Thoracic aorta (tissue), 2 donors: Measurements from ENCODE around the gene RPS29. TPM values are rescaled to one million over a fixed set of nuclear protein-coding genes. Genes with fewer than 3 reads are reported as not detected.

Source experiments
- ATAC-seq: fragments of 150-250 bp; one replicate; pipeline ENCODE4 v1.8.0; 2017; ENCODE audit warnings: low read depth; ENCODE audit not compliant: insufficient number of reproducible peaks, low FRiP score
- DNase-seq: peaks from one replicate; pipeline ENCODE4 v3.0.0-alpha.2; 2020; ENCODE audit warnings: low spot score
- H3K27ac ChIP-seq, 2 donors: fragments of 200-600 bp; sonication (generic); 1 replicate in 1 of 2; 2 replicates in 1 of 2; pipeline ENCODE4 v1.5.1; 2016; ENCODE audit warnings: mild to moderate bottlenecking in 2 of 2, moderate library complexity in 2 of 2
- H3K27me3 ChIP-seq: fragments of 200-600 bp; sonication (generic); replicated peaks from 2 replicates; pipeline ENCODE4 v1.6.0; 2016; ENCODE audit warnings: mild to moderate bottlenecking; ENCODE audit not compliant: insufficient read depth
- H3K36me3 ChIP-seq: fragments of 200-600 bp; sonication (generic); one replicate; pipeline ENCODE4 v1.5.1; 2016
- H3K4me1 ChIP-seq, 2 donors: fragments of 200-600 bp; sonication (generic); 1 replicate in 1 of 2; 2 replicates in 1 of 2; pipeline versions ENCODE4 v1.5.1 to v1.6.0; 2016; ENCODE audit warnings: low read depth in 2 of 2, mild to moderate bottlenecking in 1 of 2; ENCODE audit not compliant: control insufficient read depth in 1 of 2
- H3K4me3 ChIP-seq: fragments of 200-600 bp; sonication (generic); 2 replicates; pipeline ENCODE4 v1.5.1; 2016; ENCODE audit warnings: mild to moderate bottlenecking
- H3K9me3 ChIP-seq: fragments of 200-600 bp; sonication (generic); 2 replicates; pipeline ENCODE4 v1.5.1; 2016
- total RNA-seq, 2 donors: library from RNA; depleted of rRNA; stranded (reverse); fragments of >200 nt; gene quantifications; one replicate each; pipeline versions ENCODE4 v1.1.0 to v1.2.3, GENCODE V29; 2016
- TF ChIP-seq, protein P1 (sequence below): fragments of 200-600 bp; sonication (generic); IDR thresholded peaks from one replicate; pipeline ENCODE4 v1.5.1; 2019; ENCODE audit warnings: antibody characterized with exemption

The RPS29 gene
- total RNA-seq, 2 donors from 2014 or later = 2,433 to 4,116 TPM

- H3K36me3 ChIP-seq = peaks cover 7% of the 10 kb centered on the region
- no peak overlapping the region for H3K27ac ChIP-seq
- H3K4me3 ChIP-seq = no peak overlapping the region
- ATAC-seq (no peak), DNase-seq (no peak)
- peaks cover 21 to 27% of the 10 kb centered on the region in 2 donors for H3K4me1 ChIP-seq
- no peaks in the 10 kb centered on the region for H3K27me3 ChIP-seq
- TF ChIP-seq, protein P1, sequence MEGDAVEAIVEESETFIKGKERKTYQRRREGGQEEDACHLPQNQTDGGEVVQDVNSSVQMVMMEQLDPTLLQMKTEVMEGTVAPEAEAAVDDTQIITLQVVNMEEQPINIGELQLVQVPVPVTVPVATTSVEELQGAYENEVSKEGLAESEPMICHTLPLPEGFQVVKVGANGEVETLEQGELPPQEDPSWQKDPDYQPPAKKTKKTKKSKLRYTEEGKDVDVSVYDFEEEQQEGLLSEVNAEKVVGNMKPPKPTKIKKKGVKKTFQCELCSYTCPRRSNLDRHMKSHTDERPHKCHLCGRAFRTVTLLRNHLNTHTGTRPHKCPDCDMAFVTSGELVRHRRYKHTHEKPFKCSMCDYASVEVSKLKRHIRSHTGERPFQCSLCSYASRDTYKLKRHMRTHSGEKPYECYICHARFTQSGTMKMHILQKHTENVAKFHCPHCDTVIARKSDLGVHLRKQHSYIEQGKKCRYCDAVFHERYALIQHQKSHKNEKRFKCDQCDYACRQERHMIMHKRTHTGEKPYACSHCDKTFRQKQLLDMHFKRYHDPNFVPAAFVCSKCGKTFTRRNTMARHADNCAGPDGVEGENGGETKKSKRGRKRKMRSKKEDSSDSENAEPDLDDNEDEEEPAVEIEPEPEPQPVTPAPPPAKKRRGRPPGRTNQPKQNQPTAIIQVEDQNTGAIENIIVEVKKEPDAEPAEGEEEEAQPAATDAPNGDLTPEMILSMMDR = no peak
- H3K9me3 ChIP-seq = no peaks in the 10 kb centered on the region
Observed at GRCh38 chr14:49583629-49584028, 2.6 kb downstream of the RPS29 start.

DNA sequence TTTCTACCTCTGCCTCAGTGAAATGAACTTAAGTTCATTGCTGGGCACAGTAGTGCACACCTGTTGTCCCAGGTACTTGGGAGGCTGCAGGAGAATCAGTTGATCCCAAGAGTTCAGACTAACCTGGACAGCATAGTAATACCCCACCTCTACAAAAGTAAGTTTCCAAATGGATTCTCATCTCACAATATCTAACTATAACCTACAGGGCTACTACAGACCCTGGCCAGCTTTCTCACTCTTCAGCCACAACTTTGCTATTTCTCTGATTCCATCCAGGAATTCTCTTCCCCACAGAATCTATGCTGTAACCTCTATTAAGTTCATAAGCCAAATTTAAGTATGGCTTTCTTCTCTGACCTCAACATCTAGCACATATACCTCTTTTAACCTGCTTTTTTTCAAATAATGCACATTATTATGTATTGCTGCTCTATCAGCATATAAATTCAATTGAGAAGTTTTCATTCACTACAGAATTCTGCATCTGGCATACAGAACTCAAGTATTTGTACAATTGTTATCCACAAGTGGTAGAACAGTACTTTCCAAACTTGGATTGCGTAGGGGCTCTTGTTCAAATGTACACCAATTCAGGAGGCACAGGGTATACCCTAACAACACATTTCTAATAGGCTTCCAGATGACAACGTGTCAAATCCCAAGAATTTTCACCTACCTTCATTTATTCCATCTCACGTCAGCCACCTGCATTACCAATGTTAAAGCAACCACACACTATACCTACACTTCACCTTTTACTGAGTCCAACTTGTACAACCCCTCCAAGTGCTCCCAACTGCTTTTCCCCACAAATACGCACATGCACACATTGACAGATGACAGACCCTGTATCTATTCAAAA, 3.8 kb downstream of the RPS29 start:
- TF ChIP-seq, protein P1 = no peak
- Histone ChIP-seq H3K27ac (no peak overlapping the region), H3K27me3 (no peaks in the 10 kb centered on the region), H3K4me3 (no peak overlapping the region), H3K4me1 (peaks cover 21 to 27% of the 10 kb centered on the region in 2 donors), H3K36me3 (peaks cover 7% of the 10 kb centered on the region), H3K9me3 (no peaks in the 10 kb centered on the region)
- no peak for ATAC-seq
- DNase-seq = no peak

DNA sequence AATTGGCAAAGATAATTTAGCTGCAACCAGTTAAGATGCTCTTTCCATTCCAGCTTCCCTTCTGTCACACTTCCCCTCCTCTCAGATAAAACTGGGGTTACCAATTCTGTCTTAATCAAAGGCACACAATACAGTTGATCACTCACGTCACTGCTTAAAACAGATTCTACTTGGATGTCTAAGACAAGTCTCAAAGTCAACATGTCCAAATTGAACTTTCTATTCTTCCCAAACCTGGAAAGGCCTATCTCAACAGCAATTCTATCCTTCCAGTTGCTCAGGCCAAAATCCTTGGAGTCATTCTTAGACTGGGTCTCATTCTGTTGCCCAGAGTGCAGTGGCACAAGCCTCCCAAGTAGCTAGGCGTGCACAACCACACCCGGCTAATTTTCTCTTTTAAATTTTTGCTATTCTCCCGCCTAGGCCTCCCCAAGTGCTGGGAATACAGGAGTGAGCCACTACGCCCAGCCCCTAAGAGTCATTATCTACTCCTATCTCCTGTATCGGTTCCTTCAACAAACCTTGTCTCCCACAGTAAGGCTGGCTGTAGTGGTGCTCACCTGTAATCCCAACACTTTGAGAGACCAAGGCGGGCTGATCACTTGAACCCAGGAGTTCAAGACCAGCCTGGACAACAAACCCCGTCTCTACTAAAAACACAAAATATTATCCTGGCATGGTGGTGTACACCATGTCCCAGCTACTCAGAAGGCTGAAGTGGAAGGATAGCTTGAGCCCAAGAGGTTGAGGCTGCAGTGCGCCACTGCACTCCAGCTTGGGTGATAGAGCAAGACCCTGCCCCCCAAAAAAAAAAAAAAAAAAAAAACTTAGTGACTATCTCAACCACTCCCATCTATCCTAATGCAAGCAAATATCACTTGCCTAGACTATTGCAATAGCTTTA, 4.7 kb downstream of the RPS29 start:
- Histone ChIP-seq H3K9me3 (no peaks in the 10 kb centered on the region), H3K27ac (no peak overlapping the region), H3K36me3 (peaks cover 12% of the 10 kb centered on the region), H3K4me1 (peaks cover 21 to 27% of the 10 kb centered on the region in 2 donors), H3K4me3 (no peak overlapping the region), H3K27me3 (no peaks in the 10 kb centered on the region)
- TF ChIP-seq, protein P1 = no peak
- ATAC-seq (no peak), DNase-seq (no peak)

DNA sequence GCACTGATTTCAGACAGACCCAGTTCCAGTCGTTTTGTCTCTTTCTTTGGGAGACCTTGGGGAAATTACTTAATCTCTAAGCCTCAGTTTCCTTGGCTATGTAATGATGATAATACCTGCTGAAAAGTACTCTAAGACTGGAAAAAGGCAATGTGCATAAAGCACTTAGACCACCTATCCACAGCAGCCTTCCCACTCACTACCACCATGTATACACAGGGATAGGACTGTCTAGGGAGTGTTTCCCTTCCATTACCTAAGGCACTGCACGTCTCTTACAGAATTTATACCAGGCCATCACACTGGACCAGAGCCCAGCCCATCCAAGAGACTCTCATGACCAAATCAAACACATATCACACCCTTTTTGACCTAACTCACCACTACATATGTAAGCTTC, 6.3 kb downstream of the RPS29 start:
- no peaks in the 10 kb centered on the region for H3K9me3 ChIP-seq
- ATAC-seq (no peak), DNase-seq (no peak)
- H3K36me3 ChIP-seq = peaks cover 18% of the 10 kb centered on the region
- H3K4me1 ChIP-seq = peaks cover 16 to 21% of the 10 kb centered on the region in 2 donors
- H3K27ac ChIP-seq = no peak overlapping the region
- TF ChIP-seq, protein P1 = no peak
- H3K4me3 ChIP-seq = no peak overlapping the region
- no peaks in the 10 kb centered on the region for H3K27me3 ChIP-seq

GRCh38 chr14:49578141-49578540, 8.0 kb downstream of the RPS29 start:
- no peak for ATAC-seq
- Histone ChIP-seq H3K27ac (no peak overlapping the region), H3K4me1 (peaks cover 4 to 6% of the 10 kb centered on the region in 2 donors), H3K4me3 (no peak overlapping the region), H3K27me3 (no peaks in the 10 kb centered on the region), H3K9me3 (no peaks in the 10 kb centered on the region), H3K36me3 (peaks cover 16% of the 10 kb centered on the region)
- DNase-seq = no peak
- TF ChIP-seq, protein P1 = no peak
